CD4-positive, alpha-beta T cell treated with Interleukin-10 for 1 hour (primary cell): ENCODE measurements around the gene FANCD2OS.
"Not testable (repeated sequence)": the region's sequence is repeated elsewhere in the genome, so short reads cannot be mapped to it uniquely, and the experiment has no call there.

Experiments
- DNase-seq: peaks from one replicate; pipeline ENCODE4 v3.0.0-alpha.2; 2020

Gene FANCD2OS

GRCh38 chr3:10091387-10091786 lies 16.7 kb downstream of the FANCD2OS start:
- DNase-seq, result not testable (repeated sequence)

- not testable (repeated sequence) for DNase-seq
These were observed 17.3 kb downstream of the FANCD2OS start for GRCh38 chr3:10090774-10091173.

GRCh38 chr3:10090179-10090578 lies 17.9 kb downstream of the FANCD2OS start:
- DNase-seq, result no peak

GRCh38 chr3:10088256-10088655 lies 19.8 kb downstream of the FANCD2OS start:
- DNase-seq, result no peak

- no peak for DNase-seq
These were observed 22.3 kb downstream of the FANCD2OS start for GRCh38 chr3:10085738-10086137.

- DNase-seq, result no peak
These were observed 26.2 kb downstream of the FANCD2OS start for GRCh38 chr3:10081871-10082270.

GRCh38 chr3:10074666-10075065 lies 33.4 kb downstream of the FANCD2OS start:
- DNase-seq, result no peak

GRCh38 chr3:10070077-10070476 lies 38.0 kb downstream of the FANCD2OS start:
- DNase-seq, result not testable (repeated sequence)

- no peak for DNase-seq
These were observed 53.0 kb downstream of the FANCD2OS start for GRCh38 chr3:10055097-10055496.
